ENCODE measurements around the gene SMARCA1.

- TF ChIP-seq, protein P1, sequence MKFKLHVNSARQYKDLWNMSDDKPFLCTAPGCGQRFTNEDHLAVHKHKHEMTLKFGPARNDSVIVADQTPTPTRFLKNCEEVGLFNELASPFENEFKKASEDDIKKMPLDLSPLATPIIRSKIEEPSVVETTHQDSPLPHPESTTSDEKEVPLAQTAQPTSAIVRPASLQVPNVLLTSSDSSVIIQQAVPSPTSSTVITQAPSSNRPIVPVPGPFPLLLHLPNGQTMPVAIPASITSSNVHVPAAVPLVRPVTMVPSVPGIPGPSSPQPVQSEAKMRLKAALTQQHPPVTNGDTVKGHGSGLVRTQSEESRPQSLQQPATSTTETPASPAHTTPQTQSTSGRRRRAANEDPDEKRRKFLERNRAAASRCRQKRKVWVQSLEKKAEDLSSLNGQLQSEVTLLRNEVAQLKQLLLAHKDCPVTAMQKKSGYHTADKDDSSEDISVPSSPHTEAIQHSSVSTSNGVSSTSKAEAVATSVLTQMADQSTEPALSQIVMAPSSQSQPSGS (CRISPR knock-in tag; IDR thresholded peaks at IDR 0.05): no peak
- TF ChIP-seq EP300 (IDR thresholded peaks at IDR 0.05; ENCODE audit: low read depth in 2 of 2, low read length in 2 of 2): peak in 1 of 2 experiments; percentile 78; a peak in 2 of 4 replicates
- peak; percentile 60; the same call in 1 of the 2 replicates for TF ChIP-seq EP300 (CRISPR knock-in tag; IDR thresholded peaks at IDR 0.05; ENCODE audit: borderline replicate concordance)
- no peak for TF ChIP-seq YY1 (IDR thresholded peaks at IDR 0.05; ENCODE audit: insufficient read depth, insufficient replicate concordance, low read depth, low read length)
- no peak for TF ChIP-seq FOXJ3 (CRISPR knock-in tag; IDR thresholded peaks at IDR 0.05; ENCODE audit: borderline replicate concordance)
- TF ChIP-seq FOXA1 (IDR thresholded peaks at IDR 0.05): no peak
- TF ChIP-seq FOXA1 (CRISPR knock-in tag; IDR thresholded peaks at IDR 0.05): no peak
- no peak for TF ChIP-seq POLR2AphosphoS5 (IDR thresholded peaks at IDR 0.05; ENCODE audit: low read depth, low read length)
- TF ChIP-seq, protein P2, sequence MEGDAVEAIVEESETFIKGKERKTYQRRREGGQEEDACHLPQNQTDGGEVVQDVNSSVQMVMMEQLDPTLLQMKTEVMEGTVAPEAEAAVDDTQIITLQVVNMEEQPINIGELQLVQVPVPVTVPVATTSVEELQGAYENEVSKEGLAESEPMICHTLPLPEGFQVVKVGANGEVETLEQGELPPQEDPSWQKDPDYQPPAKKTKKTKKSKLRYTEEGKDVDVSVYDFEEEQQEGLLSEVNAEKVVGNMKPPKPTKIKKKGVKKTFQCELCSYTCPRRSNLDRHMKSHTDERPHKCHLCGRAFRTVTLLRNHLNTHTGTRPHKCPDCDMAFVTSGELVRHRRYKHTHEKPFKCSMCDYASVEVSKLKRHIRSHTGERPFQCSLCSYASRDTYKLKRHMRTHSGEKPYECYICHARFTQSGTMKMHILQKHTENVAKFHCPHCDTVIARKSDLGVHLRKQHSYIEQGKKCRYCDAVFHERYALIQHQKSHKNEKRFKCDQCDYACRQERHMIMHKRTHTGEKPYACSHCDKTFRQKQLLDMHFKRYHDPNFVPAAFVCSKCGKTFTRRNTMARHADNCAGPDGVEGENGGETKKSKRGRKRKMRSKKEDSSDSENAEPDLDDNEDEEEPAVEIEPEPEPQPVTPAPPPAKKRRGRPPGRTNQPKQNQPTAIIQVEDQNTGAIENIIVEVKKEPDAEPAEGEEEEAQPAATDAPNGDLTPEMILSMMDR (CRISPR knock-in tag; IDR thresholded peaks at IDR 0.05): no peak
- no peak for TF ChIP-seq MYC (CRISPR knock-in tag; IDR thresholded peaks at IDR 0.05; ENCODE audit: borderline replicate concordance)
- TF ChIP-seq NFRKB (IDR thresholded peaks at IDR 0.05): no peak
- TF ChIP-seq ZBTB21 (CRISPR knock-in tag; IDR thresholded peaks at IDR 0.05): no peak
Observed at GRCh38 chrX:129511689-129512088, 11.6 kb downstream of the SMARCA1 start.
